Tibial nerve (tissue), 4 donors: Measurements from ENCODE around the gene IGSF9.

Source experiments
- EP300 ChIP-seq, 2 donors: sonication (generic); formaldehyde crosslinking; IDR thresholded peaks; one replicate each; pipeline ENCODE4 v1.6.1; 2017; ENCODE audit warnings: antibody characterized with exemption in 2 of 2, mild to moderate bottlenecking in 1 of 2
- TF ChIP-seq, protein P1 (sequence below), 5 experiments: fragments of 200-600 bp in 3 of 5; fragments of 450-650 bp in 2 of 5; sonication (generic) in 3 of 5; IDR thresholded peaks; one replicate each; pipeline ENCODE4 v1.5.1; 2016 to 2019; ENCODE audit warnings: antibody characterized with exemption in 5 of 5, mild to moderate bottlenecking in 3 of 5, moderate library complexity in 2 of 5

DNA sequence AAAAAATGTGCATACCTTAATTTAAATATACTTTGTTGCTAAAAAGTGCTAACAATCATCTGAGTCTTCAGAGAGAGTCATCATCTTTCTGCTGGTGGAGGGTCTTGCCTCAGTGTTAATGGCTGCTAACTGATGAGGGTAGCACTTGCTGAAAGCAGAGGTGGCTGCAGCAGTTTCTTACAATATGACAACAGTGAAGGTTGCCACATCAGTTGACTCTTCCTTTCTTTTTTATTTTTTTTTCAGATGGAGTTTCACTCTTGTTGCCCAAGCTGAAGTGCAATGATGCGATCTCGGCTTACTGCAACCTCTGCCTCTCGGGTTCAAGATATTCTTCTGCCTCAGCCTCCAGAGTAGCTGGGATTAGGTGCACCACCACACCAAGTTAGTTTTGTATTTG, 42.9 kb downstream of the IGSF9 start:
- TF ChIP-seq, protein P1, sequence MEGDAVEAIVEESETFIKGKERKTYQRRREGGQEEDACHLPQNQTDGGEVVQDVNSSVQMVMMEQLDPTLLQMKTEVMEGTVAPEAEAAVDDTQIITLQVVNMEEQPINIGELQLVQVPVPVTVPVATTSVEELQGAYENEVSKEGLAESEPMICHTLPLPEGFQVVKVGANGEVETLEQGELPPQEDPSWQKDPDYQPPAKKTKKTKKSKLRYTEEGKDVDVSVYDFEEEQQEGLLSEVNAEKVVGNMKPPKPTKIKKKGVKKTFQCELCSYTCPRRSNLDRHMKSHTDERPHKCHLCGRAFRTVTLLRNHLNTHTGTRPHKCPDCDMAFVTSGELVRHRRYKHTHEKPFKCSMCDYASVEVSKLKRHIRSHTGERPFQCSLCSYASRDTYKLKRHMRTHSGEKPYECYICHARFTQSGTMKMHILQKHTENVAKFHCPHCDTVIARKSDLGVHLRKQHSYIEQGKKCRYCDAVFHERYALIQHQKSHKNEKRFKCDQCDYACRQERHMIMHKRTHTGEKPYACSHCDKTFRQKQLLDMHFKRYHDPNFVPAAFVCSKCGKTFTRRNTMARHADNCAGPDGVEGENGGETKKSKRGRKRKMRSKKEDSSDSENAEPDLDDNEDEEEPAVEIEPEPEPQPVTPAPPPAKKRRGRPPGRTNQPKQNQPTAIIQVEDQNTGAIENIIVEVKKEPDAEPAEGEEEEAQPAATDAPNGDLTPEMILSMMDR (IDR thresholded peaks at IDR 0.05): no peak
- TF ChIP-seq EP300 (IDR thresholded peaks at IDR 0.05): no peak
